K562 (cell line): ENCODE measurements around the gene GNAZ. TPM values are rescaled to one million over a fixed set of nuclear protein-coding genes. Genes with fewer than 3 reads are reported as not detected.

Experiments
- ATAC-seq: fragments of 200-7000 bp; cut with Tn5 transposase; 3 replicates; pipeline ENCODE4 v1.9.1; 2020; ENCODE audit warnings: moderate library complexity
- BruUV-seq: library from RNA; stranded (reverse); fragments of 400-500 nt; replicated peaks from 2 replicates; lab custom pipeline; 2021; lab: Mats Ljungman, UMichigan
- CTCF ChIA-PET: fragments of 300-600 bp; formaldehyde crosslinking; extraction: SDS; loops from one replicate; lab custom pipeline; 2021; ENCODE audit warnings: low intra/inter-chr PET ratio; lab: Yijun Ruan, JAX
- POLR2A ChIA-PET: fragments of 300-600, 350-650 bp; sonication (Branson Sonifier 250); formaldehyde crosslinking; extraction: SDS; loops from one replicate; lab custom pipeline; 2021; ENCODE audit warnings: antibody characterized with exemption, inconsistent platforms; lab: Yijun Ruan, JAX
- DNase-seq, 4 experiments: peaks; one replicate each; pipeline versions ENCODE4 v3.0.0 to v3.0.0-alpha.2; 2011 to 2018; ENCODE audit warnings: low spot score in 3 of 4, mixed read lengths in 3 of 4; ENCODE audit errors: extremely low read depth in 1 of 4
- FAIRE-seq: peaks from 2 replicates; lab custom pipeline; 2011; peaks lifted over from hg19 to GRCh38; lab: Jason Lieb, UNC
- H2AFZ ChIP-seq: 2 replicates; pipeline ENCODE4 v1.6.0; 2011; ENCODE audit warnings: low read depth, low read length, control low read depth, inconsistent platforms
- H3K27ac ChIP-seq: fragments of 200-600 bp; 3 replicates; pipeline ENCODE4 v1.8.0; 2011; ENCODE audit warnings: low read depth, mild to moderate bottlenecking, control low read depth, inconsistent platforms, low read length, moderate library complexity, mixed read lengths; ENCODE audit errors: extremely low read depth
- H3K27me3 ChIP-seq, 2 experiments: fragments of 300-600 bp in 1 of 2; 2 replicates in 1 of 2; 3 replicates in 1 of 2; pipeline versions ENCODE4 v1.6.0 to v1.8.0; 2011; ENCODE audit warnings: inconsistent platforms in 2 of 2, low read length in 2 of 2, mild to moderate bottlenecking in 1 of 2, mixed read lengths in 1 of 2, moderate library complexity in 1 of 2; ENCODE audit not compliant: control insufficient read depth in 2 of 2, insufficient read depth in 2 of 2
- H3K36me3 ChIP-seq: fragments of 300-600 bp; 3 replicates; pipeline ENCODE4 v1.8.0; 2011; ENCODE audit warnings: mild to moderate bottlenecking, low read length, inconsistent platforms; ENCODE audit not compliant: control insufficient read depth, insufficient read depth
- H3K4me1 ChIP-seq, 2 experiments: fragments of 200-600 bp in 1 of 2; replicated peaks in 1 of 2; 2 replicates in 1 of 2; 3 replicates in 1 of 2; pipeline versions ENCODE4 v1.5.1 to v1.8.0; 2011; ENCODE audit warnings: inconsistent platforms in 2 of 2, low read length in 2 of 2, mild to moderate bottlenecking in 1 of 2, mixed read lengths in 1 of 2, moderate library complexity in 1 of 2; ENCODE audit not compliant: control insufficient read depth in 2 of 2, insufficient read depth in 2 of 2
- H3K4me2 ChIP-seq: 2 replicates; pipeline ENCODE4 v1.6.1; 2011; ENCODE audit warnings: low read length, control low read depth, inconsistent platforms, mixed read lengths; ENCODE audit not compliant: insufficient read depth
- H3K4me3 ChIP-seq: fragments of 200-600 bp; sonication (generic), shearing (Covaris generic); 2 replicates; pipeline ENCODE4 v1.5.1; 2016; ENCODE audit warnings: control low read depth, inconsistent platforms
- H3K79me2 ChIP-seq: fragments of 200-600 bp; 3 replicates; pipeline ENCODE4 v1.8.0; 2011; ENCODE audit warnings: low read length, inconsistent platforms; ENCODE audit not compliant: control insufficient read depth, insufficient read depth
- H3K9ac ChIP-seq, 2 experiments: 2 replicates each; pipeline versions ENCODE4 v1.6.0 to v1.6.1; 2011; ENCODE audit warnings: low read depth in 2 of 2, low read length in 2 of 2, control low read depth in 1 of 2, inconsistent platforms in 1 of 2, mild to moderate bottlenecking in 1 of 2, mixed read lengths in 1 of 2; ENCODE audit not compliant: insufficient read depth in 1 of 2
- H3K9me1 ChIP-seq: one replicate; pipeline ENCODE4 v1.6.0; 2011; ENCODE audit warnings: inconsistent platforms, mild to moderate bottlenecking, low read length, moderate library complexity; ENCODE audit not compliant: control insufficient read depth, insufficient read depth
- H3K9me3 ChIP-seq: replicated peaks from 2 replicates; pipeline ENCODE4 v1.5.1; 2011; ENCODE audit warnings: low read depth, low read length, inconsistent platforms; ENCODE audit not compliant: control insufficient read depth, insufficient read depth
- H4K20me1 ChIP-seq: replicated peaks from 2 replicates; pipeline ENCODE4 v1.6.1; 2011; ENCODE audit warnings: low read length, inconsistent platforms, mixed read lengths; ENCODE audit not compliant: control insufficient read depth, insufficient read depth
- AFF4 ChIP-seq: sonication (generic); formaldehyde crosslinking; IDR thresholded peaks from 2 replicates; pipeline ENCODE4 v1.8.0; 2023; ENCODE audit warnings: mild to moderate bottlenecking, missing genetic modification reagents
- ATF1 ChIP-seq, 2 experiments: fragments of 450-650 bp in 1 of 2; IDR thresholded peaks; 2 replicates each; pipeline ENCODE4 v1.6.1; 2016; ENCODE audit warnings: missing compliant biosample characterization in 1 of 2, missing genetic modification characterization in 1 of 2
- BHLHE40 ChIP-seq: IDR thresholded peaks from 2 replicates; pipeline ENCODE4 v1.6.1; 2011; ENCODE audit warnings: low read length, improper control_type of control experiment
- CCNT2 ChIP-seq: IDR thresholded peaks from 2 replicates; pipeline ENCODE4 v1.6.1; 2011; ENCODE audit warnings: borderline replicate concordance, low read depth, mild to moderate bottlenecking, moderate library complexity, mixed read lengths, low read length; ENCODE audit not compliant: insufficient read length; ENCODE audit errors: extremely low read depth
- CHCHD3 ChIP-seq: fragments of 250-450 bp; sonication (Bioruptor Pico); IDR thresholded peaks from 2 replicates; pipeline ENCODE4 v2.1.2; 2022; ENCODE audit warnings: mild to moderate bottlenecking
- ELF4 ChIP-seq: fragments of 450-650 bp; formaldehyde crosslinking; IDR thresholded peaks from 2 replicates; pipeline ENCODE4 v1.4.0; 2022; ENCODE audit warnings: missing genetic modification characterization
- HOXB6 ChIP-seq: fragments of 250-450 bp; sonication (Bioruptor Pico); IDR thresholded peaks from 2 replicates; pipeline ENCODE4 v1.5.1; 2022; ENCODE audit warnings: mild to moderate bottlenecking, borderline replicate concordance
- MAFK ChIP-seq: IDR thresholded peaks from 2 replicates; pipeline ENCODE4 v1.6.1; 2011; ENCODE audit warnings: low read length, improper control_type of control experiment
- RUNX1 ChIP-seq: sonication (generic); IDR thresholded peaks from 2 replicates; pipeline ENCODE4 v1.6.1; 2016; ENCODE audit warnings: antibody characterized with exemption, low read depth
- SIN3A ChIP-seq, 2 experiments: fragments of 150-350 bp in 1 of 2; IDR thresholded peaks; 2 replicates each; pipeline ENCODE4 v1.6.1; 2011 to 2016; ENCODE audit warnings: borderline replicate concordance in 2 of 2, low read depth in 2 of 2, low read length in 2 of 2, mild to moderate bottlenecking in 2 of 2, moderate library complexity in 2 of 2; ENCODE audit not compliant: control insufficient read depth in 1 of 2
- SRF ChIP-seq, 2 experiments: fragments of 250-450, 450-650 bp in 1 of 2; sonication (Bioruptor Pico) in 1 of 2; sonication (generic) in 1 of 2; formaldehyde crosslinking; IDR thresholded peaks; 2 replicates each; pipeline versions ENCODE4 v1.5.0 to v1.5.1; 2020 to 2022; ENCODE audit warnings: mild to moderate bottlenecking in 1 of 2, missing genetic modification reagents in 1 of 2
- TCF3 ChIP-seq: sonication (generic); formaldehyde crosslinking; IDR thresholded peaks from 2 replicates; pipeline ENCODE4 v1.4.0; 2020; ENCODE audit warnings: mild to moderate bottlenecking, missing genetic modification reagents
- ZNF23 ChIP-seq: fragments of 250-450 bp; sonication (Bioruptor Pico); IDR thresholded peaks from 2 replicates; pipeline ENCODE4 v1.4.0; 2020; ENCODE audit warnings: mild to moderate bottlenecking
- WGBS: fragments of 100-300 bp; shearing (Covaris generic); methylation state at CpG from one replicate; pipeline ENCODE4 v1.1.6; 2016; ENCODE audit warnings: low coverage, mixed read lengths; ENCODE audit not compliant: insufficient coverage; ENCODE audit errors: missing lambda C conversion rate; 5-methylcytosine and 5-hydroxymethylcytosine counted together
- in situ Hi-C: fragments of 300-500 bp; cut with MboI; formaldehyde crosslinking; loops from 4 replicates; pipeline ENCODE4 v1.15.0; 2018; ENCODE audit warnings: inconsistent platforms, mixed read lengths
- intact Hi-C: fragments of 100-400 bp; cut with micrococcal nuclease; formaldehyde crosslinking; loops from 2 replicates; pipeline ENCODE4 v1.14.2; 2022
- polyA plus RNA-seq, 8 experiments: library from polyadenylated mRNA; depleted of rRNA in 4 of 8; stranded (reverse) in 5 of 8; unstranded in 3 of 8; fragments of >200 nt; fragmentation: Nextera tagmentation in 2 of 8; fragmentation: Illumina TruSeq in 1 of 8; extraction: Ambion mirVana in 2 of 8; extraction: Trizol in 1 of 8; gene quantifications; 2 replicates each; pipeline versions ENCODE4 v1.2.1 to v1.2.3, GENCODE V29; 2011 to 2014; ENCODE audit warnings: inconsistent platforms in 1 of 8, missing spikeins in 1 of 8
- total RNA-seq, 7 experiments: library from RNA; depleted of rRNA in 6 of 7; stranded (reverse); fragments of >200 nt in 6 of 7; fragmentation: Illumina TruSeq in 2 of 7; extraction: Trizol in 2 of 7; gene quantifications; 2 replicates each; pipeline versions ENCODE4 v1.2.1 to v1.2.3, GENCODE V29; 2011 to 2021; ENCODE audit warnings: low replicate concordance in 1 of 7
- TF ChIP-seq, protein P1 (sequence below), 2 experiments: fragments of 450-650 bp in 1 of 2; sonication (generic) in 1 of 2; formaldehyde crosslinking; conservative IDR thresholded peaks; 2 replicates each; pipeline versions ENCODE4 v1.4.0 to v1.8.1; 2020 to 2022; ENCODE audit warnings: mild to moderate bottlenecking in 1 of 2, missing genetic modification reagents in 1 of 2
- TF ChIP-seq, protein P2 (sequence below): fragments of 450-650 bp; IDR thresholded peaks from 2 replicates; pipeline ENCODE4 v1.6.1; 2016; ENCODE audit warnings: antibody characterized with exemption

Gene GNAZ
- total and polyA plus RNA-seq, 9 of the 15 experiments (the other 6 are each of a cell fraction or from before 2014, with no cell fraction given), result 0.04 to 0.22 (median 0.13) TPM; not detected in 3

- Histone ChIP-seq H3K9me1 (peaks cover 21% of the 10 kb centered on the region), H3K9ac (peak overlapping the region in 1 of 2 experiments; percentile 3; a peak in 1 of 4 replicates), H3K4me3 (no peak overlapping the region), H3K9me3 (no peaks in the 10 kb centered on the region), H3K4me2 (no peak overlapping the region), H3K4me1 (peaks cover 0 to 45% of the 10 kb centered on the region in 2 experiments; a peak in 3 of 5 replicates), H3K27ac (no peak overlapping the region), H3K36me3 (no peaks in the 10 kb centered on the region), H3K79me2 (no peaks in the 10 kb centered on the region), H4K20me1 (peaks cover 100% of the 10 kb centered on the region), H2AFZ (no peak overlapping the region), H3K27me3 (peaks cover 94 to 100% of the 10 kb centered on the region in 2 experiments)
- 1% methylated on average over 5 of the region's 5 CpGs for WGBS
- ChIA-PET CTCF (no interaction called here), POLR2A (interaction anchor here (0.8 to 19.9 kb wide), 5 partner anchors 12 to 63 kb away, joined by 3 to 414 read pairs (median 15); no protein-coding TSS in a partner anchor)
- DNase-seq (peak in 2 of 4 experiments; percentile 55 to 60), ATAC-seq (no peak), FAIRE-seq (no peak)
- intact Hi-C loops, result no loop called here
- no TSS peak for BruUV-seq
- in situ Hi-C loops, result no loop called here
- TF ChIP-seq CCNT2 (no peak), HOXB6 (CRISPR knock-in tag) (no peak), BHLHE40 (peak; percentile 76), SIN3A (IDR thresholded peaks at IDR 0.05; ENCODE audit: borderline replicate concordance in 2 of 2, control insufficient read depth in 1 of 2, low read depth in 2 of 2, low read length in 2 of 2) (peak in 1 of 2 experiments; percentile 53; a peak in 1 of 4 replicates), RUNX1 (0 out of 2 replicates have a peak, but pooled peaks have one; percentile 63), CHCHD3 (CRISPR knock-in tag) (no peak), SRF (CRISPR knock-in tag; IDR thresholded peaks at IDR 0.05) (no peak), TCF3 (CRISPR knock-in tag) (no peak), ATF1 (CRISPR knock-in tag; IDR thresholded peaks at IDR 0.05) (peak; percentile 9; the same call in 1 of the 2 replicates), ATF1 (tag; IDR thresholded peaks at IDR 0.05) (no peak), AFF4 (CRISPR knock-in tag) (no peak), ELF4 (no peak), ZNF23 (no peak), MAFK (0 out of 2 replicates have a peak, but pooled peaks have one; percentile 18)
- TF ChIP-seq, protein P1, sequence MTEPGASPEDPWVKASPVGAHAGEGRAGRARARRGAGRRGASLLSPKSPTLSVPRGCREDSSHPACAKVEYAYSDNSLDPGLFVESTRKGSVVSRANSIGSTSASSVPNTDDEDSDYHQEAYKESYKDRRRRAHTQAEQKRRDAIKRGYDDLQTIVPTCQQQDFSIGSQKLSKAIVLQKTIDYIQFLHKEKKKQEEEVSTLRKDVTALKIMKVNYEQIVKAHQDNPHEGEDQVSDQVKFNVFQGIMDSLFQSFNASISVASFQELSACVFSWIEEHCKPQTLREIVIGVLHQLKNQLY (CRISPR knock-in tag; conservative IDR thresholded peaks at IDR 0.05), result no peak
- TF ChIP-seq, protein P2, sequence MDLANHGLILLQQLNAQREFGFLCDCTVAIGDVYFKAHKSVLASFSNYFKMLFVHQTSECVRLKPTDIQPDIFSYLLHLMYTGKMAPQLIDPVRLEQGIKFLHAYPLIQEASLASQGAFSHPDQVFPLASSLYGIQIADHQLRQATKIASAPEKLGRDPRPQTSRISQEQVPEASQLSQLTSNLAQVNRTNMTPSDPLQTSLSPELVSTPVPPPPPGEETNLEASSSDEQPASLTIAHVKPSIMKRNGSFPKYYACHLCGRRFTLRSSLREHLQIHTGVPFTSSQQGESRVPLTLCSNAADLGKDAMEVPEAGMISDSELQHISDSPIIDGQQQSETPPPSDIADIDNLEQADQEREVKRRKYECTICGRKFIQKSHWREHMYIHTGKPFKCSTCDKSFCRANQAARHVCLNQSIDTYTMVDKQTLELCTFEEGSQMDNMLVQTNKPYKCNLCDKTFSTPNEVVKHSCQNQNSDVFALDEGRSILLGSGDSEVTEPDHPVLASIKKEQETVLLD, result no peak
Measured at GRCh38 chr22:23098230-23098705, 27.9 kb downstream of the GNAZ start.
